PC-9 (cell line): ENCODE results near the gene SYNDIG1. TPM values are rescaled to one million over a fixed set of nuclear protein-coding genes. Genes with fewer than 3 reads are reported as not detected.

Source experiments
- BruUV-seq: library from RNA; stranded (reverse); fragments of 400-500 nt; replicated peaks from 2 replicates; lab custom pipeline; 2021; lab: Mats Ljungman, UMichigan
- CTCF ChIA-PET: fragments of 300-600 bp; sonication (Branson Sonifier 250); formaldehyde crosslinking; loops from one replicate; lab custom pipeline; 2022; ENCODE audit warnings: antibody characterized with exemption; lab: Charles Lee
- POLR2A ChIA-PET: fragments of 300-600 bp; sonication (Branson Sonifier 250); formaldehyde crosslinking; loops from one replicate; lab custom pipeline; 2022; ENCODE audit warnings: antibody characterized with exemption; ENCODE audit not compliant: unreplicated experiment; lab: Charles Lee
- DNase-seq, 2 experiments: peaks; one replicate each; pipeline versions ENCODE4 v3.0.0 to v3.0.0-alpha.2; 2015 to 2022; ENCODE audit warnings: mixed read lengths in 1 of 2
- H2AFZ ChIP-seq: fragments of 200-600 bp; sonication (generic); 2 replicates; pipeline ENCODE4 v1.8.1; 2017; ENCODE audit warnings: antibody characterized with exemption
- H3F3A ChIP-seq: fragments of 200-600 bp; sonication (generic); 2 replicates; pipeline ENCODE4 v1.8.1; 2017; ENCODE audit warnings: antibody characterized with exemption, mild to moderate bottlenecking, low read depth; ENCODE audit not compliant: insufficient read depth
- H3K27ac ChIP-seq: fragments of 200-600 bp; sonication (generic); 2 replicates; pipeline ENCODE4 v1.6.1; 2016; ENCODE audit warnings: mixed run types
- H3K27me3 ChIP-seq: fragments of 200-600 bp; sonication (generic); 2 replicates; pipeline ENCODE4 v1.6.1; 2016; ENCODE audit warnings: low read depth, mixed run types; ENCODE audit not compliant: insufficient read depth
- H3K36me3 ChIP-seq: fragments of 200-600 bp; sonication (generic); 2 replicates; pipeline ENCODE4 v1.6.1; 2016; ENCODE audit warnings: low read depth, mixed run types
- H3K4me1 ChIP-seq: fragments of 200-600 bp; sonication (generic); replicated peaks from 2 replicates; pipeline ENCODE4 v1.6.1; 2016; ENCODE audit warnings: mixed run types; ENCODE audit not compliant: insufficient read depth
- H3K4me2 ChIP-seq: fragments of 200-600 bp; sonication (generic); 2 replicates; pipeline ENCODE4 v1.6.1; 2017; ENCODE audit warnings: mixed run types
- H3K4me3 ChIP-seq: fragments of 200-600 bp; sonication (generic); 2 replicates; pipeline ENCODE4 v1.6.1; 2016; ENCODE audit warnings: mixed run types
- H3K79me2 ChIP-seq: fragments of 200-600 bp; sonication (generic); 2 replicates; pipeline ENCODE4 v1.6.1; 2017; ENCODE audit warnings: low read depth, mixed run types
- H3K9me2 ChIP-seq: fragments of 200-600 bp; sonication (generic); 2 replicates; pipeline ENCODE4 v1.8.1; 2017; ENCODE audit warnings: mild to moderate bottlenecking; ENCODE audit not compliant: insufficient read depth
- H3K9me3 ChIP-seq: fragments of 200-600 bp; sonication (generic); 2 replicates; pipeline ENCODE4 v1.8.1; 2016; ENCODE audit warnings: low read depth; ENCODE audit not compliant: insufficient read depth
- H4K20me1 ChIP-seq: fragments of 200-600 bp; sonication (generic); 2 replicates; pipeline ENCODE4 v1.8.1; 2017; ENCODE audit not compliant: insufficient read depth
- CTCF ChIP-seq: fragments of 200-600 bp; sonication (generic); conservative IDR thresholded peaks from 2 replicates; pipeline ENCODE4 v1.6.1; 2017; ENCODE audit warnings: mixed run types, antibody characterized with exemption, mild to moderate bottlenecking, moderate library complexity
- EZH2 ChIP-seq: fragments of 200-600 bp; sonication (generic); IDR thresholded peaks from 2 replicates; pipeline ENCODE4 v1.8.0; 2017; ENCODE audit warnings: antibody characterized with exemption, low read depth
- intact Hi-C: fragments of 100-400 bp; cut with micrococcal nuclease; formaldehyde crosslinking; loops from one replicate; pipeline ENCODE4 v1.10.0; 2022; ENCODE audit not compliant: unreplicated experiment
- total RNA-seq: library from RNA; stranded (reverse); gene quantifications from 2 replicates; pipeline ENCODE4 v1.2.3, GENCODE V29; 2021

The SYNDIG1 gene
- total RNA-seq, 1 experiment from 2014 or later: 0.17 TPM

GRCh38 chr20:24472426-24472825 lies 3.0 kb downstream of the SYNDIG1 start:
- Histone ChIP-seq H3K9me3 (no peaks in the 10 kb centered on the region), H3K9me2 (no peaks in the 10 kb centered on the region), H3F3A (no peaks in the 10 kb centered on the region), H3K27ac (no peak overlapping the region), H3K4me3 (no peak overlapping the region), H3K27me3 (no peaks in the 10 kb centered on the region), H2AFZ (no peak overlapping the region), H3K4me1 (no peaks in the 10 kb centered on the region), H3K36me3 (no peaks in the 10 kb centered on the region), H3K79me2 (no peaks in the 10 kb centered on the region), H3K4me2 (no peak overlapping the region), H4K20me1 (no peaks in the 10 kb centered on the region)
- no TSS peak for BruUV-seq
- ChIA-PET POLR2A (no interaction called here), CTCF (no interaction called here)
- intact Hi-C loops: loop anchor here (10.0 kb wide), 1 partner anchor 442 kb away; no protein-coding TSS in a partner anchor
- no peak for TF ChIP-seq CTCF
- no peak for TF ChIP-seq EZH2
- no peak for DNase-seq

- no peaks in the 10 kb centered on the region for H3K79me2 ChIP-seq
- DNase-seq: no peak
- no peak overlapping the region for H2AFZ ChIP-seq
- no peak overlapping the region for H3K4me3 ChIP-seq
- H3F3A ChIP-seq: no peaks in the 10 kb centered on the region
- no peaks in the 10 kb centered on the region for H3K9me2 ChIP-seq
- H3K27ac ChIP-seq: no peak overlapping the region
- no peaks in the 10 kb centered on the region for H3K36me3 ChIP-seq
- no peaks in the 10 kb centered on the region for H4K20me1 ChIP-seq
- ChIA-PET POLR2A (no interaction called here), CTCF (no interaction called here)
- H3K9me3 ChIP-seq: no peaks in the 10 kb centered on the region
- no peaks in the 10 kb centered on the region for H3K4me1 ChIP-seq
- H3K27me3 ChIP-seq: no peaks in the 10 kb centered on the region
- intact Hi-C loops: loop anchor here (10.0 kb wide), 1 partner anchor 441 kb away; no protein-coding TSS in a partner anchor
- TF ChIP-seq EZH2 (no peak), CTCF (no peak)
- no peak overlapping the region for H3K4me2 ChIP-seq
- BruUV-seq: no TSS peak
Measured at GRCh38 chr20:24473435-24474223, 4.2 kb downstream of the SYNDIG1 start.

GRCh38 chr20:24477831-24478547 lies 8.6 kb downstream of the SYNDIG1 start:
- Histone ChIP-seq H3K9me2 (no peaks in the 10 kb centered on the region), H3K4me3 (no peak overlapping the region), H3F3A (no peaks in the 10 kb centered on the region), H4K20me1 (no peaks in the 10 kb centered on the region), H3K36me3 (no peaks in the 10 kb centered on the region), H2AFZ (no peak overlapping the region), H3K4me2 (no peak overlapping the region), H3K27me3 (no peaks in the 10 kb centered on the region), H3K9me3 (no peaks in the 10 kb centered on the region), H3K79me2 (no peaks in the 10 kb centered on the region), H3K4me1 (no peaks in the 10 kb centered on the region), H3K27ac (no peak overlapping the region)
- POLR2A ChIA-PET: interaction anchor here (0.6 to 0.7 kb wide), 2 partner anchors 258 to 436 kb away, joined by 4 read pairs; no protein-coding TSS in a partner anchor
- no peak for DNase-seq
- TF ChIP-seq EZH2 (no peak), CTCF (no peak)
- CTCF ChIA-PET: no interaction called here
- intact Hi-C loops: loop anchor here (10.0 kb wide), 1 partner anchor 437 kb away; no protein-coding TSS in a partner anchor
- no TSS peak for BruUV-seq
